Subcutaneous abdominal adipose tissue (tissue), 5 donors: ENCODE results near the gene TPRX1.
"Not testable (repeated sequence)": the region's sequence is repeated elsewhere in the genome, so short reads cannot be mapped to it uniquely, and the experiment has no call there.

ENCODE experiments used
- H3K27ac ChIP-seq: one replicate; pipeline ENCODE4 v1.7.0; 2013; ENCODE audit warnings: low read depth, mild to moderate bottlenecking, inconsistent platforms, low read length, moderate library complexity
- H3K27me3 ChIP-seq, 5 donors: one replicate each; pipeline ENCODE4 v1.7.0; 2013; ENCODE audit warnings: low read length in 5 of 5, inconsistent platforms in 1 of 5; ENCODE audit not compliant: control insufficient read depth in 5 of 5, insufficient read depth in 4 of 5
- H3K36me3 ChIP-seq, 5 donors: one replicate each; pipeline ENCODE4 v1.7.0; 2013; ENCODE audit warnings: low read length in 5 of 5; ENCODE audit not compliant: control insufficient read depth in 5 of 5, insufficient read depth in 5 of 5
- H3K4me1 ChIP-seq, 5 donors: one replicate each; pipeline ENCODE4 v1.7.0; 2013; ENCODE audit warnings: low read length in 5 of 5, mild to moderate bottlenecking in 3 of 5, moderate library complexity in 1 of 5; ENCODE audit not compliant: control insufficient read depth in 5 of 5, insufficient read depth in 5 of 5
- H3K4me3 ChIP-seq, 5 donors: one replicate each; pipeline ENCODE4 v1.7.0; 2013; ENCODE audit warnings: low read length in 5 of 5, low read depth in 1 of 5
- H3K9ac ChIP-seq, 5 donors: one replicate each; pipeline ENCODE4 v1.7.0; 2013; ENCODE audit warnings: low read length in 5 of 5, mild to moderate bottlenecking in 4 of 5, moderate library complexity in 3 of 5
- H3K9me3 ChIP-seq, 5 donors: one replicate each; pipeline ENCODE4 v1.7.0; 2013; ENCODE audit warnings: low read length in 5 of 5; ENCODE audit not compliant: control insufficient read depth in 5 of 5
- donor health status: healthy.
- donor health status: healthy.
- donor health status: healthy.
- donor health status: healthy.
- donor health status: healthy.

TPRX1 gene, protein sequence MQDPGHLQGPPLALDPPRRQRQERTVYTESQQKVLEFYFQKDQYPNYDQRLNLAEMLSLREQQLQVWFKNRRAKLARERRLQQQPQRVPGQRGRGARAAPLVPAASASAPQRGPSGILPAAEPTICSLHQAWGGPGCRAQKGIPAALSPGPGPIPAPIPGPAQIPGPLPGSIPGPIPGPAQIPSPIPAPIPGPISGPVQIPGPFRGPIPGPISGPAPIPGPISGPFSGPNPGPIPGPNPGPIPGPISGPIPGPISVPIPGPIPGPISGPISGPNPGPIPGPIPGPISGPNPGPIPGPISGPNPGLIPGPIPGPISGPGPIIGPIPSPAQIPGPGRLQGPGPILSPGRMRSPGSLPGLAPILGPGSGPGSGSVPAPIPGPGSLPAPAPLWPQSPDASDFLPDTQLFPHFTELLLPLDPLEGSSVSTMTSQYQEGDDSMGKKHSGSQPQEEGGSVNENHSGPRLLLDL

GRCh38 chr19:47804451-47804850, at the start of gene TPRX1:
Gene TPRX1 (minus strand): TSS chr19:47804551. CDS start chr19:47804539, 12 bp downstream.
- not testable (repeated sequence) for H3K27me3 ChIP-seq, H3K9ac ChIP-seq, H3K4me1 ChIP-seq, H3K9me3 ChIP-seq, H3K36me3 ChIP-seq, H3K27ac ChIP-seq, H3K4me3 ChIP-seq

- Histone ChIP-seq H3K27me3 (peaks cover 15 to 23% (median 18%) of the 10 kb centered on the region in 5 donors), H3K9me3 (no peaks in the 10 kb centered on the region), H3K36me3 (no peaks in the 10 kb centered on the region), H3K27ac (no peak overlapping the region), H3K9ac (no peak overlapping the region), H3K4me1 (peaks cover 0 to 2% (median 0%) of the 10 kb centered on the region in 5 donors), H3K4me3 (no peak overlapping the region)
These were observed 48.7 kb upstream of the TPRX1 start for GRCh38 chr19:47853003-47853402.

DNA sequence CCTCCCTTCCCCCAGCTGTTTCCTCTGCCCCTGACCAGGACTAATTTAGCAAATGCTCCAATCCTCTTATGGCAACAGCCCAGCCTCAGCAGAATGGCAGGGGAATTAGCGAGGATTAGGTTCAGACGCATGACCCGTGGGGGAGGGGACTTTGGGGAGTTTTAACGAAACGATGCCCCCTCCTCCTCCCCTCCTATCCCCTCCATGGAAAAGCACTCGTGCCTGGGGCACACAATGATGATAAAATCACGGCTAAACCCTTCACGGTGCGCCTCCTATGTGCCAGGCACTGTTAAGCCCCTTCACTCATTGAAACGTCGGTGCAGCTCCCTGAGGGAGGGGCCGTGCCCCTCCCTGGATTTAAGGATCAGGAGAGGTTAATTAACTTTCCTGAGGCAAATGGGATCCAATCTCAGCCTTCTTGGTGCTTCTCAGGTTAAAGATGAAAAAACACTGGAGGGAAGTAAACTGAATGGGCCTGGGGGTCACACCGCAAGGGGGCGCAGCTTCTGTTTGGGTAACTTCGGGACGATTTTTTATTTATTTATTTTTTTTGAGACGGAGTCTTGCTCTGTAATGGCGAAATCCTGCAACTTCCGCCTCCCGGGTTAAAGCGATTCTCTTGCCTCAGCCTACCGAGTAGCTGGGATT, 44.6 kb upstream of the TPRX1 start:
- Histone ChIP-seq H3K9me3 (no peaks in the 10 kb centered on the region), H3K27me3 (peaks cover 15 to 27% (median 18%) of the 10 kb centered on the region in 5 donors), H3K36me3 (no peaks in the 10 kb centered on the region), H3K4me1 (peaks cover 0 to 2% (median 0%) of the 10 kb centered on the region in 5 donors), H3K9ac (no peak overlapping the region), H3K4me3 (no peak overlapping the region), H3K27ac (no peak overlapping the region)

DNA sequence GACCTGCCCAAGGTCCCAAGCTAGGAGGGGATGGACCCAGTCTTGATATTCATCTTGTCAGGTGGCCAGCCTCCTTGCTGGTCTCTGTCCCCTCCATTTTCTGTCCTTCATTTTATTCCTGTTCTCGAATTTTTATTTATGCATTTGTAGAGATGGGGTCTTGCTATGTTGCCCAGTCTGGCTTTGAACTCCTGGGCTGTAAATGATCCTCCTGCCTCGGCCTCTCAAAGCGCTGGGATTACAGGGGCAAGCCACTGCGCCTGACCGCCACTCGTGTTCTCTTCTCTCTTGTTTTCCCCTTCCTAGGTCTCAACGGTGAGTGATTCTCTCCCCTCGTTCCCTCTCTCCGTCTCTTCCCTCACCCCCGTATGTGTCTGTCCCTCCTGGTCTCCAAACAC, 44.1 kb upstream of the TPRX1 start:
- peaks cover 12 to 27% (median 15%) of the 10 kb centered on the region in 5 donors for H3K27me3 ChIP-seq

GRCh38 chr19:47842941-47843340, 38.6 kb upstream of the TPRX1 start:
- Histone ChIP-seq H3K27ac (no peak overlapping the region), H3K27me3 (peaks cover 0 to 17% (median 8%) of the 10 kb centered on the region in 5 donors), H3K9me3 (no peaks in the 10 kb centered on the region), H3K4me1 (no peaks in the 10 kb centered on the region), H3K36me3 (no peaks in the 10 kb centered on the region), H3K4me3 (no peak overlapping the region), H3K9ac (no peak overlapping the region)

More for the DNA sequence above, 44.1 kb upstream of the TPRX1 start:
- H3K36me3 ChIP-seq = no peaks in the 10 kb centered on the region
- H3K9me3 ChIP-seq = no peaks in the 10 kb centered on the region
- no peak overlapping the region for H3K4me3 ChIP-seq
- H3K9ac ChIP-seq = no peak overlapping the region
- peaks cover 0 to 2% (median 0%) of the 10 kb centered on the region in 5 donors for H3K4me1 ChIP-seq
- H3K27ac ChIP-seq = no peak overlapping the region

GRCh38 chr19:47839913-47840312, 35.6 kb upstream of the TPRX1 start:
- H3K36me3 ChIP-seq = no peaks in the 10 kb centered on the region
- no peak overlapping the region for H3K27ac ChIP-seq
- no peak overlapping the region for H3K9ac ChIP-seq
- no peak overlapping the region for H3K4me3 ChIP-seq
- peaks cover 0 to 15% (median 8%) of the 10 kb centered on the region in 5 donors for H3K27me3 ChIP-seq
- no peaks in the 10 kb centered on the region for H3K4me1 ChIP-seq
- no peaks in the 10 kb centered on the region for H3K9me3 ChIP-seq

DNA sequence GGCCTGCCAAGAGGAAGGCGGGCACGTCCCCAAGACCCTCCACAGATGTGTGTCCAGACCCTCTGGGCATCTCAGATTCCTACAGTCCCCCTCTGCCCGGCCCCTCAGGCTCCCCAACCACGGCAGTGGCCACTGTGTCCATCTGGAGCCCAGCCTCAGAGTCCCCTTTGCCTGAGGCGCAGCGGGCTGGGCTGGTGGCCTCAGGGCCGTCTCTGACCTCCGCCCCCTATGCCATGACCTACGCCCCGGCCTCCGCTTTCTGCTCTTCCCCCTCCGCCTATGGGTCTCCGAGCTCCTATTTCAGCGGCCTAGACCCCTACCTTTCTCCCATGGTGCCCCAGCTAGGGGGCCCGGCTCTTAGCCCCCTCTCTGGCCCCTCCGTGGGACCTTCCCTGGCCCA, 35.1 kb upstream of the TPRX1 start:
- no peak overlapping the region for H3K27ac ChIP-seq
- H3K4me1 ChIP-seq = no peaks in the 10 kb centered on the region
- peaks cover 0 to 15% (median 8%) of the 10 kb centered on the region in 5 donors for H3K27me3 ChIP-seq
- no peak overlapping the region for H3K9ac ChIP-seq
- H3K4me3 ChIP-seq = no peak overlapping the region
- H3K9me3 ChIP-seq = no peaks in the 10 kb centered on the region
- H3K36me3 ChIP-seq = no peaks in the 10 kb centered on the region

DNA sequence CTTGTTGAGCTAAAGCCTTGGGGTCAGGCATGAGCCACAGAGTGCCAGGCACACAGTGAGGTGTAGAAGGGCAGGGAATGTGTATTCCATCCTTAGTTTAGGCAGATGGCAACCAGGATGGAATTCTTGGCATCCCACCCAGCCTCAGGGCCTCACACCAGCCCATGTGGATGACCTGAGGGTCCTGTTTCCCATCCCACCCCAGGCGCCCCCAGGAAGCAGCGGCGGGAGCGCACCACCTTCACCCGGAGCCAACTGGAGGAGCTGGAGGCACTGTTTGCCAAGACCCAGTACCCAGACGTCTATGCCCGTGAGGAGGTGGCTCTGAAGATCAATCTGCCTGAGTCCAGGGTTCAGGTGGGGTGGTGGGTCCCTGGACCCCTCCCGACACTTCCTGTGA, 31.7 kb upstream of the TPRX1 start:
- peaks cover 0 to 10% (median 0%) of the 10 kb centered on the region in 5 donors for H3K27me3 ChIP-seq
- H3K4me3 ChIP-seq = no peak overlapping the region
- no peaks in the 10 kb centered on the region for H3K36me3 ChIP-seq
- H3K9me3 ChIP-seq = no peaks in the 10 kb centered on the region
- H3K27ac ChIP-seq = no peak overlapping the region
- no peak overlapping the region for H3K9ac ChIP-seq
- H3K4me1 ChIP-seq = no peaks in the 10 kb centered on the region

- no peaks in the 10 kb centered on the region for H3K9me3 ChIP-seq
- H3K4me1 ChIP-seq = no peaks in the 10 kb centered on the region
- H3K4me3 ChIP-seq = no peak overlapping the region
- no peaks in the 10 kb centered on the region for H3K36me3 ChIP-seq
- no peak overlapping the region for H3K27ac ChIP-seq
- H3K9ac ChIP-seq = no peak overlapping the region
- H3K27me3 ChIP-seq = peaks cover 0 to 8% (median 0%) of the 10 kb centered on the region in 5 donors
These were observed 28.4 kb upstream of the TPRX1 start for GRCh38 chr19:47832723-47833122.

DNA sequence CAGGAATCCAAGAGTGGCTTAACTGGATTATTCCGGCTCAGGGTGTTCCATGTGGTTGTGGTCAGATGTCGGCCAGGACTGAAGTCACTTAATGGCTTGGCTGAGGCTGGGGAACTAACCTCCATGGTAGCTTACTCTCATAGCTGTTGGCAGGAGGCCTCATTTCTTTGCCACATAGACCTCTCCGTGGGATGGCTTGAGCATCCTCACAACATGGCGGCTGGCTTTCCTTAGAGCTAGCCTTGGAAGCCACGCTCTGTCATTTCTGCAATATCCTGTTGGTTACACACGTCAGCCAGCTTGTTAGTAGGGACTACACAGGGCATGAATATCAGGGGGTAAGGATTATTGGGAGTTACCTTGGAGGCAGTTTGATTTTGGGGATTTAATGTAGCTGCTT, 22.4 kb upstream of the TPRX1 start:
- Histone ChIP-seq H3K4me1 (no peaks in the 10 kb centered on the region), H3K27me3 (peaks cover 0 to 9% (median 6%) of the 10 kb centered on the region in 5 donors), H3K36me3 (no peaks in the 10 kb centered on the region), H3K9ac (no peak overlapping the region), H3K9me3 (peaks cover 3 to 8% (median 6%) of the 10 kb centered on the region in 5 donors), H3K4me3 (no peak overlapping the region), H3K27ac (no peak overlapping the region)
